K562 (cell line): ENCODE measurements around the gene PLEKHA7. TPM values are rescaled to one million over a fixed set of nuclear protein-coding genes. Genes with fewer than 3 reads are reported as not detected.

Experiments
- ATAC-seq: fragments of 200-7000 bp; cut with Tn5 transposase; 3 replicates; pipeline ENCODE4 v1.9.1; 2020; ENCODE audit warnings: moderate library complexity
- BruUV-seq: library from RNA; stranded (reverse); fragments of 400-500 nt; replicated peaks from 2 replicates; lab custom pipeline; 2021; lab: Mats Ljungman, UMichigan
- CTCF ChIA-PET: fragments of 300-600 bp; formaldehyde crosslinking; extraction: SDS; loops from one replicate; lab custom pipeline; 2021; ENCODE audit warnings: low intra/inter-chr PET ratio; lab: Yijun Ruan, JAX
- POLR2A ChIA-PET: fragments of 300-600, 350-650 bp; sonication (Branson Sonifier 250); formaldehyde crosslinking; extraction: SDS; loops from one replicate; lab custom pipeline; 2021; ENCODE audit warnings: antibody characterized with exemption, inconsistent platforms; lab: Yijun Ruan, JAX
- DNase-seq, 4 experiments: peaks; one replicate each; pipeline versions ENCODE4 v3.0.0 to v3.0.0-alpha.2; 2011 to 2018; ENCODE audit warnings: low spot score in 3 of 4, mixed read lengths in 3 of 4; ENCODE audit errors: extremely low read depth in 1 of 4
- FAIRE-seq: peaks from 2 replicates; lab custom pipeline; 2011; peaks lifted over from hg19 to GRCh38; lab: Jason Lieb, UNC
- H2AFZ ChIP-seq: 2 replicates; pipeline ENCODE4 v1.6.0; 2011; ENCODE audit warnings: low read depth, low read length, control low read depth, inconsistent platforms
- H3K27ac ChIP-seq: fragments of 200-600 bp; 3 replicates; pipeline ENCODE4 v1.8.0; 2011; ENCODE audit warnings: low read depth, mild to moderate bottlenecking, control low read depth, inconsistent platforms, low read length, moderate library complexity, mixed read lengths; ENCODE audit errors: extremely low read depth
- H3K27me3 ChIP-seq, 2 experiments: fragments of 300-600 bp in 1 of 2; 2 replicates in 1 of 2; 3 replicates in 1 of 2; pipeline versions ENCODE4 v1.6.0 to v1.8.0; 2011; ENCODE audit warnings: inconsistent platforms in 2 of 2, low read length in 2 of 2, mild to moderate bottlenecking in 1 of 2, mixed read lengths in 1 of 2, moderate library complexity in 1 of 2; ENCODE audit not compliant: control insufficient read depth in 2 of 2, insufficient read depth in 2 of 2
- H3K36me3 ChIP-seq: fragments of 300-600 bp; 3 replicates; pipeline ENCODE4 v1.8.0; 2011; ENCODE audit warnings: mild to moderate bottlenecking, low read length, inconsistent platforms; ENCODE audit not compliant: control insufficient read depth, insufficient read depth
- H3K4me1 ChIP-seq, 2 experiments: fragments of 200-600 bp in 1 of 2; replicated peaks in 1 of 2; 2 replicates in 1 of 2; 3 replicates in 1 of 2; pipeline versions ENCODE4 v1.5.1 to v1.8.0; 2011; ENCODE audit warnings: inconsistent platforms in 2 of 2, low read length in 2 of 2, mild to moderate bottlenecking in 1 of 2, mixed read lengths in 1 of 2, moderate library complexity in 1 of 2; ENCODE audit not compliant: control insufficient read depth in 2 of 2, insufficient read depth in 2 of 2
- H3K4me2 ChIP-seq: 2 replicates; pipeline ENCODE4 v1.6.1; 2011; ENCODE audit warnings: low read length, control low read depth, inconsistent platforms, mixed read lengths; ENCODE audit not compliant: insufficient read depth
- H3K4me3 ChIP-seq: fragments of 200-600 bp; sonication (generic), shearing (Covaris generic); 2 replicates; pipeline ENCODE4 v1.5.1; 2016; ENCODE audit warnings: control low read depth, inconsistent platforms
- H3K79me2 ChIP-seq: fragments of 200-600 bp; 3 replicates; pipeline ENCODE4 v1.8.0; 2011; ENCODE audit warnings: low read length, inconsistent platforms; ENCODE audit not compliant: control insufficient read depth, insufficient read depth
- H3K9ac ChIP-seq, 2 experiments: 2 replicates each; pipeline versions ENCODE4 v1.6.0 to v1.6.1; 2011; ENCODE audit warnings: low read depth in 2 of 2, low read length in 2 of 2, control low read depth in 1 of 2, inconsistent platforms in 1 of 2, mild to moderate bottlenecking in 1 of 2, mixed read lengths in 1 of 2; ENCODE audit not compliant: insufficient read depth in 1 of 2
- H3K9me1 ChIP-seq: one replicate; pipeline ENCODE4 v1.6.0; 2011; ENCODE audit warnings: inconsistent platforms, mild to moderate bottlenecking, low read length, moderate library complexity; ENCODE audit not compliant: control insufficient read depth, insufficient read depth
- H3K9me3 ChIP-seq: replicated peaks from 2 replicates; pipeline ENCODE4 v1.5.1; 2011; ENCODE audit warnings: low read depth, low read length, inconsistent platforms; ENCODE audit not compliant: control insufficient read depth, insufficient read depth
- H4K20me1 ChIP-seq: replicated peaks from 2 replicates; pipeline ENCODE4 v1.6.1; 2011; ENCODE audit warnings: low read length, inconsistent platforms, mixed read lengths; ENCODE audit not compliant: control insufficient read depth, insufficient read depth
- ATF7 ChIP-seq: fragments of 450-650 bp; IDR thresholded peaks from 2 replicates; pipeline ENCODE4 v1.7.1; 2014; ENCODE audit warnings: mild to moderate bottlenecking, moderate library complexity
- CSDE1 ChIP-seq, 2 experiments: fragments of 450-650 bp; IDR thresholded peaks; 2 replicates each; pipeline ENCODE4 v1.6.1; 2016; ENCODE audit warnings: mild to moderate bottlenecking in 1 of 2
- EP300 ChIP-seq: IDR thresholded peaks from 2 replicates; pipeline ENCODE4 v1.6.1; 2012; ENCODE audit warnings: low read length, improper control_type of control experiment
- ESRRA ChIP-seq: fragments of 450-650 bp; IDR thresholded peaks from 2 replicates; pipeline ENCODE4 v1.6.1; 2014; ENCODE audit warnings: low read depth, mild to moderate bottlenecking, moderate library complexity, borderline replicate concordance
- FOXA3 ChIP-seq, 2 experiments: fragments of 450-650 bp in 1 of 2; sonication (generic) in 1 of 2; formaldehyde crosslinking; IDR thresholded peaks in 1 of 2; conservative IDR thresholded peaks in 1 of 2; 2 replicates each; pipeline versions ENCODE4 v1.4.0 to v1.8.0; 2020 to 2022; ENCODE audit warnings: mild to moderate bottlenecking in 2 of 2, missing genetic modification reagents in 1 of 2
- HMGXB4 ChIP-seq: sonication (generic); formaldehyde crosslinking; IDR thresholded peaks from 2 replicates; pipeline ENCODE4 v1.8.1; 2023; ENCODE audit warnings: mild to moderate bottlenecking, missing genetic modification reagents
- PHF20 ChIP-seq: fragments of 450-650 bp; IDR thresholded peaks from 2 replicates; pipeline ENCODE4 v1.6.1; 2018; ENCODE audit not compliant: partially characterized antibody
- ZHX1 ChIP-seq: fragments of 150-350 bp; conservative IDR thresholded peaks from 2 replicates; pipeline ENCODE4 v1.6.1; 2014; ENCODE audit warnings: low read length
- WGBS: fragments of 100-300 bp; shearing (Covaris generic); methylation state at CpG from one replicate; pipeline ENCODE4 v1.1.6; 2016; ENCODE audit warnings: low coverage, mixed read lengths; ENCODE audit not compliant: insufficient coverage; ENCODE audit errors: missing lambda C conversion rate; 5-methylcytosine and 5-hydroxymethylcytosine counted together
- in situ Hi-C: fragments of 300-500 bp; cut with MboI; formaldehyde crosslinking; loops from 4 replicates; pipeline ENCODE4 v1.15.0; 2018; ENCODE audit warnings: inconsistent platforms, mixed read lengths
- intact Hi-C: fragments of 100-400 bp; cut with micrococcal nuclease; formaldehyde crosslinking; loops from 2 replicates; pipeline ENCODE4 v1.14.2; 2022
- polyA plus RNA-seq, 8 experiments: library from polyadenylated mRNA; depleted of rRNA in 4 of 8; stranded (reverse) in 5 of 8; unstranded in 3 of 8; fragments of >200 nt; fragmentation: Nextera tagmentation in 2 of 8; fragmentation: Illumina TruSeq in 1 of 8; extraction: Ambion mirVana in 2 of 8; extraction: Trizol in 1 of 8; gene quantifications; 2 replicates each; pipeline versions ENCODE4 v1.2.1 to v1.2.3, GENCODE V29; 2011 to 2014; ENCODE audit warnings: inconsistent platforms in 1 of 8, missing spikeins in 1 of 8
- total RNA-seq, 7 experiments: library from RNA; depleted of rRNA in 6 of 7; stranded (reverse); fragments of >200 nt in 6 of 7; fragmentation: Illumina TruSeq in 2 of 7; extraction: Trizol in 2 of 7; gene quantifications; 2 replicates each; pipeline versions ENCODE4 v1.2.1 to v1.2.3, GENCODE V29; 2011 to 2021; ENCODE audit warnings: low replicate concordance in 1 of 7

Gene PLEKHA7
- total and polyA plus RNA-seq, 9 of the 15 experiments (the other 6 are each of a cell fraction or from before 2014, with no cell fraction given): 0.06 to 0.77 (median 0.20) TPM; not detected in 1

GRCh38 chr11:16771350-16772140 is 242.7 kb downstream of the PLEKHA7 start:
- POLR2A ChIA-PET: interaction anchor here (3.2 kb wide), 1 partner anchor 9 kb away, joined by 15 read pairs; no protein-coding TSS in a partner anchor
- no peaks in the 10 kb centered on the region; the same call in 1 of the 2 replicates for H4K20me1 ChIP-seq
- in situ Hi-C loops: no loop called here
- H3K9ac ChIP-seq: no peak overlapping the region
- H3K27ac ChIP-seq: no peak overlapping the region
- no peak for ATAC-seq
- no peak for FAIRE-seq
- H3K4me1 ChIP-seq: no peaks in the 10 kb centered on the region
- no peaks in the 10 kb centered on the region for H3K9me1 ChIP-seq
- no peaks in the 10 kb centered on the region for H3K36me3 ChIP-seq
- H3K4me2 ChIP-seq: no peak overlapping the region
- peaks cover 43 to 78% of the 10 kb centered on the region in 2 experiments for H3K27me3 ChIP-seq
- H3K9me3 ChIP-seq: no peaks in the 10 kb centered on the region
- 1% methylated on average over 12 of the region's 12 CpGs for WGBS
- no peak overlapping the region for H3K4me3 ChIP-seq
- TF ChIP-seq ATF7: no peak
- TF ChIP-seq, all 486 proteins: peak for 0
- CTCF ChIA-PET: no interaction called here
- no peak for DNase-seq
- no TSS peak for BruUV-seq
- Histone ChIP-seq H2AFZ (no peak overlapping the region), H3K79me2 (no peaks in the 10 kb centered on the region)
- intact Hi-C loops: loop anchor here (10.0 kb wide), 1 partner anchor 147 kb away; no protein-coding TSS in a partner anchor

- in situ Hi-C loops (no loop called here), intact Hi-C loops (loop anchor here (10.0 kb wide), 1 partner anchor 145 kb away; no protein-coding TSS in a partner anchor)
- Histone ChIP-seq H3K4me3 (no peak overlapping the region), H3K4me2 (no peak overlapping the region), H3K36me3 (no peaks in the 10 kb centered on the region), H3K9ac (no peak overlapping the region), H3K9me3 (no peaks in the 10 kb centered on the region), H3K9me1 (no peaks in the 10 kb centered on the region), H3K4me1 (no peaks in the 10 kb centered on the region), H2AFZ (no peak overlapping the region), H3K79me2 (no peaks in the 10 kb centered on the region), H3K27me3 (peaks cover 40 to 73% of the 10 kb centered on the region in 2 experiments), H3K27ac (no peak overlapping the region), H4K20me1 (no peaks in the 10 kb centered on the region; the same call in 1 of the 2 replicates)
- ChIA-PET CTCF (no interaction called here), POLR2A (no interaction called here)
- DNase-seq: no peak
- 2% methylated on average over 11 of the region's 11 CpGs for WGBS
- no peak for ATAC-seq
- no peak for FAIRE-seq
- BruUV-seq: no TSS peak
- TF ChIP-seq ZHX1: no peak
- TF ChIP-seq FOXA3 (CRISPR knock-in tag; conservative IDR thresholded peaks at IDR 0.05 in 1 of 2, IDR thresholded peaks at IDR 0.05 in 1 of 2): no peak
- TF ChIP-seq EP300: no peak
- TF ChIP-seq ESRRA: no peak
- TF ChIP-seq PHF20: no peak
- TF ChIP-seq HMGXB4 (CRISPR knock-in tag): no peak
- TF ChIP-seq CSDE1 (IDR thresholded peaks at IDR 0.05): no peak
Observed at GRCh38 chr11:16770016-16770415, 244.2 kb downstream of the PLEKHA7 start.
